Ishikawa (cell line): Measurements from ENCODE around the gene MT1B.

Experiments
- CEBPB ChIP-seq: IDR thresholded peaks from 2 replicates; pipeline ENCODE4 v1.6.1; 2012
- CREB1 ChIP-seq: IDR thresholded peaks from 2 replicates; pipeline ENCODE4 v1.6.1; 2012; ENCODE audit warnings: low read depth
- EGR1 ChIP-seq: IDR thresholded peaks from 2 replicates; pipeline ENCODE4 v1.6.1; 2012
- EP300 ChIP-seq: IDR thresholded peaks from 2 replicates; pipeline ENCODE4 v1.6.1; 2012; ENCODE audit warnings: borderline replicate concordance
- FOXM1 ChIP-seq: IDR thresholded peaks from 2 replicates; pipeline ENCODE4 v1.6.1; 2012; ENCODE audit warnings: low read depth, borderline replicate concordance
- NFIC ChIP-seq: IDR thresholded peaks from 2 replicates; pipeline ENCODE4 v1.6.1; 2012
- RAD21 ChIP-seq: IDR thresholded peaks from 2 replicates; pipeline ENCODE4 v1.6.1; 2012; ENCODE audit warnings: low read depth
- TAF1 ChIP-seq: IDR thresholded peaks from 2 replicates; pipeline ENCODE4 v1.6.1; 2012; ENCODE audit warnings: low read depth, mild to moderate bottlenecking
- TCF12 ChIP-seq: IDR thresholded peaks from 2 replicates; pipeline ENCODE4 v1.6.1; 2012; ENCODE audit warnings: low read depth
- TEAD4 ChIP-seq: IDR thresholded peaks from 2 replicates; pipeline ENCODE4 v1.6.1; 2012
- YY1 ChIP-seq: IDR thresholded peaks from 2 replicates; pipeline ENCODE4 v1.6.1; 2012; ENCODE audit warnings: low read depth
- ZBTB7A ChIP-seq: IDR thresholded peaks from 2 replicates; pipeline ENCODE4 v1.6.1; 2012; ENCODE audit warnings: low read depth
- TF ChIP-seq, protein P1 (sequence below): IDR thresholded peaks from 2 replicates; pipeline ENCODE4 v1.6.1; 2012
- TF ChIP-seq, protein P2 (sequence below): IDR thresholded peaks from 2 replicates; pipeline ENCODE4 v1.6.1; 2012
- TF ChIP-seq, protein P3 (sequence below): IDR thresholded peaks from 2 replicates; pipeline ENCODE4 v1.6.1; 2012; ENCODE audit warnings: low read depth, mild to moderate bottlenecking

The MT1B gene

DNA sequence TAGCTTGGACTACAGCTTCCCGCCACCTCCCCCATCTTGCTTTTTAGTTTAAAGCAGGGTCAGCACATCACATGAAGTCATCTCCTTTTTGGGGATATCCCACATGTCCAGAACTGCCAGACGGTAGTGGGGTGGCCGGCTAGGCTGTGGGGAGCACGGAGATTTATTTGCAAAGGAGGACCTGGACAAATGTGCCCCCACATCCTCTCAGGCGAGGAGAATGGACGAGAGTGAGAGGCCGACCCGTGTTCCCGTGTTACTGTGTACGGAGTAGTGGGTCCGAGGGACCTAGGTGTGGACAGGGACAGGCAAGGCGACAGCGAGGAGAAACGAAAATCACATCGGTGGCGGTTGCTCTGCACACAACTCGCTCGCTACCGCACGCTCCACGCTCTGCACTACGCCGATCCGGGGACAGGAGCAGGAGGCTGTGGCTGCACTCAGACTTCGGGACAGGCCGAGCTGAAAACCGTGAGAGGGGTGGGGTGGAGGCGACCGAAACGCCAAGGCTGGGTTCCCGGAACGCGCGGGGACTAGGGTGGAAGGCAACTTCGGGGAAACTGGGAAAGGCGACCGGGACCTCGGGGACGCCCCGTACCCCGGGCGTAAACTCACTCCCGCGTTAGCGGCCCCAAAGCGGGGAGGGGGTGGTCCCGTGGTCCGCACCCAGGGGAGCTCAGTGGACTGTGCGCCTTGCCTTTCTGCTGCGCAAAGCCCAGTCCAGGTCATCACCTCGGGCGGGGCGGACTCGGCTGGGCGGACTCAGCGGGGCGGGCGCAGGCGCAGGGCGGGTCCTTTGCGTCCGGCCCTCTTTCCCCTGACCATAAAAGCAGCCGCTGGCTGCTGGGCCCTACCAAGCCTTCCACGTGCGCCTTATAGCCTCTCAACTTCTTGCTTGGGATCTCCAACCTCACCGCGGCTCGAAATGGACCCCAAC is 13.6 kb upstream of the MT1B start, which contains the start of gene MT1A:
Gene MT1A, plus strand, starts transcription at position 853 of the 937 bp plus-strand sequence. Its CDS starts 73 bp downstream, at position 926.
- no peak for TF ChIP-seq TEAD4

DNA sequence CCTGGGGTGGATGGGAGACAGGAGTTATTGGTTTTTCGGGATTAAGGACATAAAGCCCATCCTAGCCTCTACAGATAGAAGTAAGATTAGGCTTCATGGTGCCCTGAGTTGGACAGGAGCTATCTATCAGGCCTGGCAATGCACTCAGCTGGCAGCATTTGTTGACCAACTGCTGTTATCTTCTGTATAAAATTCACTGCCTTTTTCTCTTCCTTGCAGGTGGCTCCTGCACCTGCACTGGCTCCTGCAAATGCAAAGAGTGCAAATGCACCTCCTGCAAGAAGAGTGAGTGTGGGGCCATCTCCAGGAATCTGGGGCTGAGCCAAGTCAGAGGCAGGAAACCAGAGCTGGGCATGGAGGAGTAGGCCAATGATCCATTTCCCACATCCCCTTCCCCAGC is 12.6 kb upstream of the MT1B start:
- TF ChIP-seq, protein P1, sequence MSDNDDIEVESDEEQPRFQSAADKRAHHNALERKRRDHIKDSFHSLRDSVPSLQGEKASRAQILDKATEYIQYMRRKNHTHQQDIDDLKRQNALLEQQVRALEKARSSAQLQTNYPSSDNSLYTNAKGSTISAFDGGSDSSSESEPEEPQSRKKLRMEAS: no peak
- TF ChIP-seq ZBTB7A: no peak
- TF ChIP-seq YY1: no peak
- TF ChIP-seq TAF1: no peak

DNA sequence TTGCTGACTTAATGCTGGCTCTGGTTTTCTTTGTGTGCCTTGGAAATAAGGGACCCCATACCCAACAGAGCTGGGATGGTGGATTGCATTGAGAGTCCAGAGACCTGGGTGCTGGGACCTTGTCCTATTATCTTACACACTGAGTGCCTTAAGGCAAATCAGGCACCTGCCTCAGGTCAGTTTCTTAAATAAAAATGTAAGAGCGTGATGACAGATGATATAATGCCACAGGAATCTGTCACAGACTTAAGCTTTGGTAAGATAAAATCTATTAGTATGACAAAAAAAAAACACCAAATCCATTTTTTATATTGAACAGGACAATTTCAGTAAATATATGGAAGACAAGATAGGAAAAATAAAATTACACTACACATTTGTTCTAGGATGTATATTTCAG is 11.6 kb upstream of the MT1B start:
- TF ChIP-seq, protein P2, sequence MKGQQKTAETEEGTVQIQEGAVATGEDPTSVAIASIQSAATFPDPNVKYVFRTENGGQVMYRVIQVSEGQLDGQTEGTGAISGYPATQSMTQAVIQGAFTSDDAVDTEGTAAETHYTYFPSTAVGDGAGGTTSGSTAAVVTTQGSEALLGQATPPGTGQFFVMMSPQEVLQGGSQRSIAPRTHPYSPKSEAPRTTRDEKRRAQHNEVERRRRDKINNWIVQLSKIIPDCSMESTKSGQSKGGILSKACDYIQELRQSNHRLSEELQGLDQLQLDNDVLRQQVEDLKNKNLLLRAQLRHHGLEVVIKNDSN: no peak
- TF ChIP-seq NFIC (no peak), TAF1 (no peak), CEBPB (no peak), TEAD4 (no peak), CREB1 (no peak), EP300 (no peak), TCF12 (no peak)
- TF ChIP-seq, protein P1: no peak

DNA sequence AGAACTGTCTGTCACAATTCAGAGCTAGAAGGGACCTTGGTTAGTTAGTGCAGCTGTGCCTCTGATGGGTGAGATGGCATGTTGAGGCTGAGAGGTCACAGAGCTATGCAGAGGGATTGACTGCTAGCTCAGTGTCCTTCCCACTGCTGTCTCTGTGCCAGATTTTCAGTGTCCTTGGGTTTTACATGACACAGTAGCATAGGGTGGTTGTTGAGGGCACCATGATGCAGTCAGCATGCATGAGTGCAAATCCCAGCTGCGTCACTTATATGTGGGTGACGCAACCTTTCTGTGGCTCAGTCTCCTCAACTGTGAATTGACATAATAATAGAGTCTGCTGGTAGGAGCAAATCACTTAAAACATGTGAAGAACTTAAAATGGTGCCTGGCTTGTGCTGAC is 10.5 kb upstream of the MT1B start:
- TF ChIP-seq, protein P3, sequence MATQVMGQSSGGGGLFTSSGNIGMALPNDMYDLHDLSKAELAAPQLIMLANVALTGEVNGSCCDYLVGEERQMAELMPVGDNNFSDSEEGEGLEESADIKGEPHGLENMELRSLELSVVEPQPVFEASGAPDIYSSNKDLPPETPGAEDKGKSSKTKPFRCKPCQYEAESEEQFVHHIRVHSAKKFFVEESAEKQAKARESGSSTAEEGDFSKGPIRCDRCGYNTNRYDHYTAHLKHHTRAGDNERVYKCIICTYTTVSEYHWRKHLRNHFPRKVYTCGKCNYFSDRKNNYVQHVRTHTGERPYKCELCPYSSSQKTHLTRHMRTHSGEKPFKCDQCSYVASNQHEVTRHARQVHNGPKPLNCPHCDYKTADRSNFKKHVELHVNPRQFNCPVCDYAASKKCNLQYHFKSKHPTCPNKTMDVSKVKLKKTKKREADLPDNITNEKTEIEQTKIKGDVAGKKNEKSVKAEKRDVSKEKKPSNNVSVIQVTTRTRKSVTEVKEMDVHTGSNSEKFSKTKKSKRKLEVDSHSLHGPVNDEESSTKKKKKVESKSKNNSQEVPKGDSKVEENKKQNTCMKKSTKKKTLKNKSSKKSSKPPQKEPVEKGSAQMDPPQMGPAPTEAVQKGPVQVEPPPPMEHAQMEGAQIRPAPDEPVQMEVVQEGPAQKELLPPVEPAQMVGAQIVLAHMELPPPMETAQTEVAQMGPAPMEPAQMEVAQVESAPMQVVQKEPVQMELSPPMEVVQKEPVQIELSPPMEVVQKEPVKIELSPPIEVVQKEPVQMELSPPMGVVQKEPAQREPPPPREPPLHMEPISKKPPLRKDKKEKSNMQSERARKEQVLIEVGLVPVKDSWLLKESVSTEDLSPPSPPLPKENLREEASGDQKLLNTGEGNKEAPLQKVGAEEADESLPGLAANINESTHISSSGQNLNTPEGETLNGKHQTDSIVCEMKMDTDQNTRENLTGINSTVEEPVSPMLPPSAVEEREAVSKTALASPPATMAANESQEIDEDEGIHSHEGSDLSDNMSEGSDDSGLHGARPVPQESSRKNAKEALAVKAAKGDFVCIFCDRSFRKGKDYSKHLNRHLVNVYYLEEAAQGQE: no peak
- TF ChIP-seq, protein P1: no peak
- TF ChIP-seq TAF1: no peak
- no peak for TF ChIP-seq FOXM1
- no peak for TF ChIP-seq TEAD4
- TF ChIP-seq ZBTB7A: no peak
- no peak for TF ChIP-seq YY1
- TF ChIP-seq NFIC: no peak
- no peak for TF ChIP-seq CREB1
- TF ChIP-seq TCF12: no peak
- no peak for TF ChIP-seq EP300
- no peak for TF ChIP-seq EGR1
- TF ChIP-seq, protein P2: no peak
- no peak for TF ChIP-seq CEBPB
- TF ChIP-seq RAD21: no peak

DNA sequence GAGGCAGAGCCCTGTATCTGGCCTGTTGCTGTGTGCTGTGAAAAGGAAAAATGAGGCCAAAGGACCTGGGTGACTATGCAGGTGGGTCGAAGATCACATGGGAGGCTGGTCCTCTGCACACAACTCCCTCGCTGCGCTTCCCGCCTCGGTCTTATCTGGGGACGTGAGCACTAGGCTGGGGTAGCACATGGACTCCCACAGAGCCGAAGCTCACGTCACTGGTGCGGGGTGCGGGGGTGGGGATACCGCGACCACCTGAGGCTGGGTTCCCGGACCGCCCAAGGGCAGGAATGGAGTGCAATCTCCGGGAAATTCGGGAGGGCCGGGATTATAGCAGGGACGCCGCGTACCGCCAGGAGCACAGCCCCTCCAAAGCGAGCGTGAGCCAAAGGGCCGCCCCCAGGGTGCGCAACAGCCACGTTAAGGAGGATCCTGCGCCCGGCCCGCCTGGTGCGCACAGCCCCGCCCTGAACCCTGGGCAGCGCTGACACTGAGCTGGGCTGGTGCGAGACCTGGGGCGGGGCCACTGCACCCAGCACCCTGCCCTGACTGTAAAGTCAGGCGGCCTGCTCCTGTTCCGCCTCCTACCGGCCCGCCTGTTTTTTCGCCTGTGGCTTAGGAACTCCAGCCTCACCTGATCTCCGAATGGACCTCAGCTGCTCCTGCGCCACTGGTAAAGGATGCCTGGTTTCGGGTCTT is 8.5 kb upstream of the MT1B start:
- TF ChIP-seq, protein P2: 0 out of 2 replicates have a peak, but pooled peaks have one; percentile 5
- TF ChIP-seq CEBPB (no peak), ZBTB7A (peak; percentile 52; the same call in 1 of the 2 replicates), RAD21 (peak; percentile 60)

DNA sequence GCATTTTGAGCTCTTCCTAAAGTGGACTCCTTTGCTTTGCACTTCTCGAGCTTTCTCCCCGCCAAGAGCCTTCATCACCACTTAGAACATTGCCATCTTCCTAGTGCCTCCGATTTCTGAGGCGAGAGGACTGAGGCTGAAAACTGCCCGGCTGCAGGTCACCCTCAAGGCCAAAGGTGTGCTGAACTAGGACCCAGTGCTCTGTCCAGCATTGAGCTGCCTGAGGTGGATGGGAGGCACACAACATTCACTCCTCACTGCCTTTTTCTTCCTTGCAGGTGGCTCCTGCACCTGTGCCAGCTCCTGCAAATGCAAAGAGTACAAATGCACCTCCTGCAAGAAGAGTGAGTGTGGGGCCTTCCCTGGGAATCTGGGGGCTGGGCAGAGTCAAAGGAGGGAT is 7.9 kb upstream of the MT1B start:
- TF ChIP-seq, protein P2: no peak
- TF ChIP-seq TEAD4 (no peak), RAD21 (no peak), TCF12 (no peak), EP300 (no peak)
- TF ChIP-seq, protein P3: peak; percentile 74
